HepG2 (cell line): Measurements from ENCODE around the gene PSMD12. TPM values are rescaled to one million over a fixed set of nuclear protein-coding genes. Genes with fewer than 3 reads are reported as not detected.

ENCODE experiments used
- ATAC-seq: fragments of 200-7000 bp; cut with Tn5 transposase; 3 replicates; pipeline ENCODE4 v1.9.1; 2020; ENCODE audit warnings: mild to moderate bottlenecking, moderate library complexity
- BruUV-seq: library from RNA; stranded (reverse); fragments of 400-500 nt; replicated peaks from 2 replicates; lab custom pipeline; 2021; lab: Mats Ljungman, UMichigan
- CTCF ChIA-PET: fragments of 300-600 bp; formaldehyde crosslinking; extraction: SDS; loops from one replicate; lab custom pipeline; 2021; ENCODE audit warnings: low total read pairs, inconsistent platforms, low intra/inter-chr PET ratio; lab: Yijun Ruan, JAX
- POLR2A ChIA-PET: fragments of 350-600 bp; sonication (Branson Sonifier 250); formaldehyde crosslinking; loops from one replicate; lab custom pipeline; 2020; ENCODE audit warnings: antibody characterized with exemption, inconsistent platforms; lab: Yijun Ruan, JAX
- DNase-seq: peaks from one replicate; pipeline ENCODE4 v3.0.0-alpha.2; 2015; ENCODE audit warnings: low spot score
- FAIRE-seq: peaks from 3 replicates; lab custom pipeline; 2011; peaks lifted over from hg19 to GRCh38; lab: Jason Lieb, UNC
- H2AFZ ChIP-seq: one replicate; pipeline ENCODE4 v1.6.1; 2011; ENCODE audit warnings: low read length, inconsistent platforms
- H3K27ac ChIP-seq: fragments of 300-600 bp; 3 replicates; pipeline ENCODE4 v1.8.0; 2011; ENCODE audit warnings: mixed run types, mild to moderate bottlenecking, mixed read lengths, low read length, inconsistent platforms; ENCODE audit not compliant: insufficient read depth; ENCODE audit errors: extremely low read length
- H3K27me3 ChIP-seq, 2 experiments: fragments of 200-600 bp in 1 of 2; 2 replicates in 1 of 2; 3 replicates in 1 of 2; pipeline versions ENCODE4 v1.6.0 to v1.8.0; 2011; ENCODE audit warnings: low read length in 2 of 2, mild to moderate bottlenecking in 2 of 2, moderate library complexity in 2 of 2, inconsistent platforms in 1 of 2; ENCODE audit not compliant: insufficient read depth in 2 of 2, control insufficient read depth in 1 of 2
- H3K36me3 ChIP-seq, 2 experiments: fragments of 200-600 bp in 1 of 2; replicated peaks in 1 of 2; 2 replicates in 1 of 2; 3 replicates in 1 of 2; pipeline versions ENCODE4 v1.5.1 to v1.8.0; 2011; ENCODE audit warnings: low read length in 2 of 2, inconsistent platforms in 1 of 2; ENCODE audit not compliant: insufficient read depth in 2 of 2, control insufficient read depth in 1 of 2
- H3K4me1 ChIP-seq: 2 replicates; pipeline ENCODE4 v1.5.1; 2012; ENCODE audit warnings: low read length, inconsistent platforms; ENCODE audit not compliant: insufficient read depth
- H3K4me2 ChIP-seq: 2 replicates; pipeline ENCODE4 v1.6.0; 2011; ENCODE audit warnings: low read depth, low read length, inconsistent platforms
- H3K4me3 ChIP-seq, 3 experiments: fragments of 200-600 bp in 1 of 3; sonication (generic), shearing (Covaris generic) in 1 of 3; replicated peaks in 1 of 3; 2 replicates each; pipeline ENCODE4 v1.5.1; 2011 to 2016; ENCODE audit warnings: low read length in 3 of 3, inconsistent platforms in 2 of 3, low read depth in 2 of 3, mild to moderate bottlenecking in 2 of 3, control low read depth in 1 of 3, mixed read lengths in 1 of 3; ENCODE audit not compliant: insufficient read depth in 1 of 3
- H3K79me2 ChIP-seq: one replicate; pipeline ENCODE4 v1.6.1; 2011; ENCODE audit warnings: low read length, inconsistent platforms; ENCODE audit not compliant: insufficient read depth
- H3K9ac ChIP-seq: 2 replicates; pipeline ENCODE4 v1.6.0; 2011; ENCODE audit warnings: mild to moderate bottlenecking, low read depth, low read length, inconsistent platforms; ENCODE audit not compliant: insufficient read depth
- H3K9me3 ChIP-seq: 2 replicates; pipeline ENCODE4 v1.5.1; 2012; ENCODE audit warnings: mild to moderate bottlenecking, low read length
- H4K20me1 ChIP-seq: 2 replicates; pipeline ENCODE4 v1.6.0; 2011; ENCODE audit warnings: inconsistent platforms, mild to moderate bottlenecking, low read length, moderate library complexity; ENCODE audit not compliant: insufficient read depth
- CEBPB ChIP-seq: IDR thresholded peaks from 2 replicates; pipeline ENCODE4 v1.6.1; 2011; ENCODE audit warnings: low read depth, low read length, improper control_type of control experiment, borderline replicate concordance
- ELF4 ChIP-seq: sonication (generic); formaldehyde crosslinking; IDR thresholded peaks from 2 replicates; pipeline ENCODE4 v1.5.0; 2020; ENCODE audit warnings: missing genetic modification reagents, mild to moderate bottlenecking, moderate library complexity, borderline replicate concordance
- HOXA5 ChIP-seq: sonication (generic); formaldehyde crosslinking; IDR thresholded peaks from 2 replicates; pipeline ENCODE4 v1.4.0; 2020; ENCODE audit warnings: missing genetic modification reagents
- KMT2B ChIP-seq: IDR thresholded peaks from 2 replicates; pipeline ENCODE4 v1.6.1; 2016; ENCODE audit warnings: missing genetic modification reagents, missing compliant biosample characterization
- SRSF9 ChIP-seq: fragments of 200-400 bp; formaldehyde crosslinking; IDR thresholded peaks from 2 replicates; pipeline ENCODE4 v1.6.1; 2018; ENCODE audit warnings: borderline replicate concordance, mild to moderate bottlenecking, low read depth, low read length; ENCODE audit not compliant: insufficient read depth, poor library complexity, severe bottlenecking
- ZEB1 ChIP-seq: IDR thresholded peaks from 2 replicates; pipeline ENCODE4 v1.6.1; 2012; ENCODE audit warnings: mild to moderate bottlenecking, low read depth, inconsistent platforms; ENCODE audit not compliant: insufficient replicate concordance
- ZNF143 ChIP-seq: sonication (generic); formaldehyde crosslinking; IDR thresholded peaks from 2 replicates; pipeline ENCODE4 v1.4.0; 2020; ENCODE audit warnings: missing genetic modification reagents
- ZNF460 ChIP-seq: sonication (generic); formaldehyde crosslinking; IDR thresholded peaks from 2 replicates; pipeline ENCODE4 v1.5.1; 2020; ENCODE audit warnings: missing genetic modification reagents, mild to moderate bottlenecking, borderline replicate concordance
- ZNF550 ChIP-seq: sonication (generic); formaldehyde crosslinking; IDR thresholded peaks from 2 replicates; pipeline ENCODE4 v1.4.0; 2020; ENCODE audit warnings: mild to moderate bottlenecking, missing genetic modification reagents, borderline replicate concordance
- ZNF629 ChIP-seq: sonication (generic); formaldehyde crosslinking; conservative IDR thresholded peaks from 2 replicates; pipeline ENCODE4 v1.5.0; 2020; ENCODE audit warnings: missing genetic modification reagents
- ZNF703 ChIP-seq: sonication (generic); formaldehyde crosslinking; IDR thresholded peaks from 2 replicates; pipeline ENCODE4 v1.5.1; 2020; ENCODE audit warnings: missing genetic modification reagents, mild to moderate bottlenecking, moderate library complexity, borderline replicate concordance
- ZNF780A ChIP-seq: sonication (generic); formaldehyde crosslinking; IDR thresholded peaks from 2 replicates; pipeline ENCODE4 v1.8.0; 2022; ENCODE audit warnings: mild to moderate bottlenecking, missing genetic modification reagents, moderate library complexity
- WGBS: methylation state at CpG from one replicate; pipeline ENCODE4 v1.1.6; 2017; ENCODE audit warnings: low lambda C conversion rate; 5-methylcytosine and 5-hydroxymethylcytosine counted together
- in situ Hi-C: cut with HindIII; loops from 2 replicates; pipeline ENCODE4 v1.10.0; 2017; ENCODE audit warnings: low pct_unique_long_range_greater_than_20kb; ENCODE audit not compliant: extremely low pct_ligation_motif_present
- intact Hi-C: fragments of 100-400 bp; cut with micrococcal nuclease; formaldehyde crosslinking; loops from one replicate; pipeline ENCODE4 v1.10.0; 2022; ENCODE audit not compliant: unreplicated experiment
- polyA plus RNA-seq, 8 experiments: library from polyadenylated mRNA; depleted of rRNA in 3 of 8; stranded (reverse) in 7 of 8; unstranded in 1 of 8; fragments of >200 nt; fragmentation: Illumina TruSeq in 4 of 8; extraction: Trizol in 4 of 8; gene quantifications; 2 replicates each; pipeline versions ENCODE4 v1.2.1 to v1.2.3, GENCODE V29; 2011 to 2016; ENCODE audit warnings: low read depth in 4 of 8, missing spikeins in 1 of 8, mixed read lengths in 1 of 8; ENCODE audit not compliant: insufficient read depth in 1 of 8
- total RNA-seq, 5 experiments: library from RNA; depleted of rRNA; stranded (reverse); fragments of >200 nt; fragmentation: Illumina TruSeq; extraction: Trizol; gene quantifications; 2 replicates each; pipeline ENCODE4 v1.2.3, GENCODE V29; 2016; ENCODE audit warnings: low read depth in 1 of 5
- TF ChIP-seq, protein P1 (sequence below): sonication (generic); formaldehyde crosslinking; IDR thresholded peaks from 2 replicates; pipeline ENCODE4 v1.4.0; 2020; ENCODE audit warnings: mild to moderate bottlenecking, low read depth, missing genetic modification reagents
- TF ChIP-seq, protein P2 (sequence below): sonication (generic); formaldehyde crosslinking; IDR thresholded peaks from 2 replicates; pipeline ENCODE4 v1.4.0; 2020; ENCODE audit warnings: missing genetic modification reagents, borderline replicate concordance

The PSMD12 gene
- total and polyA plus RNA-seq, 2 of the 13 experiments (the other 11 are each of a cell fraction or from before 2014, with no cell fraction given): 27.4 to 71.7 TPM

DNA sequence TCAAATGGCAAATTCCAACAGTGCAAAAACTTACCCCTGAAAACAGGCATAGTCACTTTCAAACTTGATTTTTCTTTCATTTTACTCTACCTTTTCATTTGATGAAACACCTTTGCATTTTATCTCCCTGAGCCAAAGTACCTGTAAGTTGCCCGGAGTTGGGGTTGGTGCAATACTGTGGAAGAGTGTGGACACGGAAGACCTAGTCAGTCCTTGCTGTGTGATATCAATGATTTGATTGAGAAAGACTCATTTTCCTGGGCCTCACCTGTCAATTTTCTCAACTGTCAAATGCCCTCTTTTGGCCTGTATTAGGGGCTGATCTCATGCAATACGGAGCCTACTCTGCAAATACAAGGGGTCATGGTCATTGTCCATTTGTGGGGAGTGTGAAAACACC is 33.3 kb upstream of the PSMD12 start:
- Histone ChIP-seq H3K9ac (no peak overlapping the region), H3K36me3 (no peaks in the 10 kb centered on the region), H4K20me1 (no peaks in the 10 kb centered on the region), H3K79me2 (no peaks in the 10 kb centered on the region), H3K27me3 (no peaks in the 10 kb centered on the region), H3K4me2 (no peak overlapping the region), H3K4me1 (peaks cover 20% of the 10 kb centered on the region), H3K9me3 (no peaks in the 10 kb centered on the region), H2AFZ (no peak overlapping the region), H3K27ac (no peak overlapping the region), H3K4me3 (no peak overlapping the region)
- no peak for ATAC-seq
- TF ChIP-seq ZNF550 (CRISPR knock-in tag) (no peak), ZNF143 (CRISPR knock-in tag) (no peak), CEBPB (no peak), KMT2B (no peak)
- TF ChIP-seq, protein P1, sequence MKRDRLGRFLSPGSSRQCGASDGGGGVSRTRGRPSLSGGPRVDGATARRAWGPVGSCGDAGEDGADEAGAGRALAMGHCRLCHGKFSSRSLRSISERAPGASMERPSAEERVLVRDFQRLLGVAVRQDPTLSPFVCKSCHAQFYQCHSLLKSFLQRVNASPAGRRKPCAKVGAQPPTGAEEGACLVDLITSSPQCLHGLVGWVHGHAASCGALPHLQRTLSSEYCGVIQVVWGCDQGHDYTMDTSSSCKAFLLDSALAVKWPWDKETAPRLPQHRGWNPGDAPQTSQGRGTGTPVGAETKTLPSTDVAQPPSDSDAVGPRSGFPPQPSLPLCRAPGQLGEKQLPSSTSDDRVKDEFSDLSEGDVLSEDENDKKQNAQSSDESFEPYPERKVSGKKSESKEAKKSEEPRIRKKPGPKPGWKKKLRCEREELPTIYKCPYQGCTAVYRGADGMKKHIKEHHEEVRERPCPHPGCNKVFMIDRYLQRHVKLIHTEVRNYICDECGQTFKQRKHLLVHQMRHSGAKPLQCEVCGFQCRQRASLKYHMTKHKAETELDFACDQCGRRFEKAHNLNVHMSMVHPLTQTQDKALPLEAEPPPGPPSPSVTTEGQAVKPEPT (CRISPR knock-in tag): no peak
- CTCF ChIA-PET: no interaction called here
- in situ Hi-C loops: no loop called here
- no peak for DNase-seq
- 42% methylated on average over 3 of the region's 3 CpGs for WGBS
- no TSS peak for BruUV-seq
- POLR2A ChIA-PET: no interaction called here
- no peak for FAIRE-seq
- intact Hi-C loops: no loop called here

DNA sequence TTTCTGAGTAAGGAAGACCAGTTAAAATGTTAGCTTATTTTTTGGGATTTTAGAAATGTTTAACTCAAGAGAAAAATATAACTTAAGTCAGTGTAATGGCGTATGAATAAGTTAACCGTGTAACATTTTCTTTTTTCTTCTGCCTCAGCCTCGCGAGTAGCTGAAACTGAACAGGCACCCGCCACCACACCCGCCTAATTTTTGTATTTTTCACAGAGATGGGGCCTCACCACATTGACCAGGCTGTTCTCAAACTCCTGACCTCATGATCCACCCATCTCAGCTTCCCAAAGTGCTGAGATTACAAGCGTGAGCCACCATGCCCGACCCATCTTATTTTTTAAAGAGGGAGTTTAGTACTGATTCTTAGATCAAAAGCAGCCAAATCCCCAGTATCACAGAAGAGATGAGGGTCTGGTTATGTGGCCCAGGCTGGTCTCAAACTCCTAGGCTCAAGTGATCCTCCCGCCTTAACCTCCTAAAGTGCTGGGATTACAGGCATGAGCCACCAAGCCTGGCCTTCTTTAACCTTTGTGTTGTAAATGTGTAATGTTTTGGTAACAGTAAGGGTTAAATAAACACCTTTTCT is 27.5 kb upstream of the PSMD12 start:
- Histone ChIP-seq H3K27ac (no peak overlapping the region), H3K79me2 (no peaks in the 10 kb centered on the region), H2AFZ (no peak overlapping the region), H3K36me3 (no peaks in the 10 kb centered on the region), H3K9ac (no peak overlapping the region), H3K4me1 (peaks cover 15% of the 10 kb centered on the region), H3K4me3 (no peak overlapping the region), H3K4me2 (no peak overlapping the region), H3K27me3 (no peaks in the 10 kb centered on the region), H3K9me3 (no peaks in the 10 kb centered on the region), H4K20me1 (no peaks in the 10 kb centered on the region)
- BruUV-seq: no TSS peak
- TF ChIP-seq ZNF703 (CRISPR knock-in tag) (no peak), ELF4 (CRISPR knock-in tag) (no peak), SRSF9 (no peak), ZNF780A (CRISPR knock-in tag) (no peak), HOXA5 (CRISPR knock-in tag) (no peak), ZEB1 (no peak), ZNF629 (CRISPR knock-in tag) (no peak), ZNF460 (CRISPR knock-in tag) (no peak)
- TF ChIP-seq, protein P2, sequence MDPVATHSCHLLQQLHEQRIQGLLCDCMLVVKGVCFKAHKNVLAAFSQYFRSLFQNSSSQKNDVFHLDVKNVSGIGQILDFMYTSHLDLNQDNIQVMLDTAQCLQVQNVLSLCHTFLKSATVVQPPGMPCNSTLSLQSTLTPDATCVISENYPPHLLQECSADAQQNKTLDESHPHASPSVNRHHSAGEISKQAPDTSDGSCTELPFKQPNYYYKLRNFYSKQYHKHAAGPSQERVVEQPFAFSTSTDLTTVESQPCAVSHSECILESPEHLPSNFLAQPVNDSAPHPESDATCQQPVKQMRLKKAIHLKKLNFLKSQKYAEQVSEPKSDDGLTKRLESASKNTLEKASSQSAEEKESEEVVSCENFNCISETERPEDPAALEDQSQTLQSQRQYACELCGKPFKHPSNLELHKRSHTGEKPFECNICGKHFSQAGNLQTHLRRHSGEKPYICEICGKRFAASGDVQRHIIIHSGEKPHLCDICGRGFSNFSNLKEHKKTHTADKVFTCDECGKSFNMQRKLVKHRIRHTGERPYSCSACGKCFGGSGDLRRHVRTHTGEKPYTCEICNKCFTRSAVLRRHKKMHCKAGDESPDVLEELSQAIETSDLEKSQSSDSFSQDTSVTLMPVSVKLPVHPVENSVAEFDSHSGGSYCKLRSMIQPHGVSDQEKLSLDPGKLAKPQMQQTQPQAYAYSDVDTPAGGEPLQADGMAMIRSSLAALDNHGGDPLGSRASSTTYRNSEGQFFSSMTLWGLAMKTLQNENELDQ: no peak
- in situ Hi-C loops (no loop called here), intact Hi-C loops (no loop called here)
- DNase-seq: no peak
- CTCF ChIA-PET: no interaction called here
- 94% methylated on average over 9 of the region's 9 CpGs for WGBS
- POLR2A ChIA-PET: no interaction called here
- no peak for ATAC-seq
- no peak for FAIRE-seq
